ENCODE data around the gene HSBP1L1.

HSBP1L1 gene

DNA sequence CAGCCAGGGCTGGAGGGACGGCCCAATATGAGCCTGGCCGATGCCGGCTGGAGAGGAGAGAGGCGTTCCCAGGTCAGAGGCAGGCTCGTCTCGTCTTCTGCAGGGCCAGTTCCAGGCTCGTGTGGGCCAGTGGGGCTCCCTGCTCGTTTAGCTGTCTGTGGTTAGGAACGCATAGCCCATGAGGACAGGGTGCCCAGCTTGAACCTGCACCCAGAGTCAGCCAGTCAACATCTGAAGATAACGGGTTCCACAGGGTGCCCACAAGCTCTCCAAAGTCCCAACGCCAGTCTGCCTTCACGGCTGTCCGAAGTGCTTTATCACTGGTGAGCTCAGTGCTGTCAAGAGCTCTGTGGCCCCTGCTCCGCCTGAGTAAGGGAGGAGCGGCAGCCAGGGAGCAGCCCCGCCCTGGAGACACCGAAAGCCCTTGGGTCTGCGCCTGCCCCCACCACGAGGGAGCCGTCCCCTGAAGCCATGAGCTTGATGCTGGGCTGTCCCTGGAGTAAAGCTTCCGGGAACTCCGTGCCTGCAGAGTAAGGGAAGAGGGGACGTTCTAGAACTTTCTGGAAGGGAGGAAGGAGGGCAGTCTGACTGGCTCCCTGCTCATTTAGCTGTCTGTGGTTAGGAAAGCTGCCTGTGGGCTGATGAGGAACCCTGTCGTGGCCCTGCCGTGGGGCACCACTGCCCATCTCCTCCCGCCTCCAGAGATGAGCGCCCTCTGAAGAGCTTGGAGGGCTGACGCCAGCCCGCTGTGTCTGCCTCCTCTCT is 2.7 kb upstream of the HSBP1L1 start:
- DNase-seq (ENCODE audit: low spot score), result no peak

DNA sequence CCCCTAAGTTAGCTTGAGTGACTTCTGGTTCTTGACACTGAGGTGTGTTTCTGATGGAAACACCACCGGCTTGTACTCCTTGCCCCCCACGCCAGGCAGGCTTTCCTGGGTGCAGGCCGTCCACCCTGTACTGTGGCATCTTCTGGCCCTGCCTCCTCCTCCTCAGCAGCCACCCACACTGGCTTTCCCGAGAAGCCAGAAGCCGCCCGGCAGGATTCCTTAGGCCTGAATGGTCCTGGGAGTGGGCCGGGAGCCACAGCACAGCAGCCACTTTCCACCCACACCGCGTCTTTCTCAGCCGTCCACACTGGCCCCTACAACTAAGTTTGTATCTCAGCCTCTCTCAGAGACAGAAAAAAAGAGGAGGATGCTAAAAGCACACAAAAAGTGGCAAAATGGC is 2.1 kb upstream of the HSBP1L1 start:
- DNase-seq (ENCODE audit: low spot score), result no peak

DNA sequence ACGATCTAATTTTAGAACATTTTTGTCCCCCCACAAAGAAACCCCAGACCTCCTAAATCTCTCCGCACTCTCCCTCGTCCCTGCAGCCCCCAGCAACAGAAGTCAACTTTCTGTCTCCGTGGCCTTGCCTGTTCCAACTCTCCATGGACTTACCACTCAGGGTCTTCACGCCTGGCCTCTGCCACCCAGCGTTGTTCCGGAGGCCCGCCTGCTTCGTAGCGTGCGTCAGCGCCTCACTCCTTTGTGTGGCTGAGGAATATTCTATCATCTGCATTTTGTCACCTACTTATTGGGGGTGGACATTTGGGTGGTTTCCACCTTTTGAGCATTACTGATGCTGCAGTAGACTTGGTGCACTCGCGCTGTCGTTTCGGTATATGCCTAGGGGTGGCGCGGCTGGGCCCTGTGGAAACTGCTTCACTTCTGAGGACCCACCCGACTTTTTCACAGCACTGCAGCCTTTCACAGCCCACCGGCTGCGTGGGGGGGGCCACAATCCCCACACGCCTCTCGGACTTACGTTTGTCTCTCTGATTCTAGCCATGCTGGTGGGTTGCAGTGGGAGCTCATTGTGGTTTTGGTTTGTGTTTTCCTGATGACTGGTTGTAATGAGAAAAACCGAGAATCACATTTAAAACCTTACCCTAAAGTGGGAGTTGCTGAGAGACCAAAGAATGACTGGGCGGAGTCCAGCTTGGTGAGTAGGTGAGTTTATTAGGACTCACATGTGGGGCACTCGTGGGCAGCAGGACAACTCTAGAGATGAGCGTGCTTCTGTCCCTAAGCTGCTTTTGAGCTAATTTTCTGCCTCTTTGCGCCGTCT is 1.4 kb upstream of the HSBP1L1 start:
- DNase-seq (ENCODE audit: low spot score), result no peak

DNA sequence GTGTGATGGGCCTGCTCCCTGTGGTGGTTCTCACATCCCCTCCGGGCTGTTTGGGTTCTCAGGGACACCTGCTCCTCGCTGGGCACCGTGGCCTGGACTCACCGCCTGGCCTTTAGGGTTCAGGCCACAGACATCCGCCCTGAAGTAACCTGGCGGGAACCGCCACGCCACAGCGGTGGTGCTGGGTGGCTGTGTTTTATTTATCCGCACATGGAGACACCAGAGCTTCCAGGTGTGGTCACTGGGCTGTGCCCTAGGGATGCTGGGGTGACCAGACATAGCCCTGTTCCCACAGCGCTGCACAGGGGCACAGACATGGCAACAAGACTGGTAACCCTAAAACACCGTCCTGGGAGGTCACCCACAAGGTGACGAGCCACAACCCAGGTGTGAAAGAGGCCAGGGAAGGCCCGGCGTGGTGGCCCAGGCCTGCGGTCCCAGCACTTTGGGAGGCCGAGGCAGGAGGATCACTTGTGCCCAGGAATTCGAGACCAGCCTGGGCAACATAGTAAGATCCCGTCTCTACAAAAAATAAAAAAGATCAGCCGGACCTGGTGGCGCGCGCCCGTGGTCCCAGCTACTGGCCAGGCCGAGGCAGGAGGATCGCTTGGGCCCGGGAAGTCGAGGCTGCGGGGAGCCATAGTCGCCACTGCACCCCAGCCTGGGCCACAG is 649 bp upstream of the HSBP1L1 start:
- no peak for DNase-seq (ENCODE audit: low spot score)

DNA sequence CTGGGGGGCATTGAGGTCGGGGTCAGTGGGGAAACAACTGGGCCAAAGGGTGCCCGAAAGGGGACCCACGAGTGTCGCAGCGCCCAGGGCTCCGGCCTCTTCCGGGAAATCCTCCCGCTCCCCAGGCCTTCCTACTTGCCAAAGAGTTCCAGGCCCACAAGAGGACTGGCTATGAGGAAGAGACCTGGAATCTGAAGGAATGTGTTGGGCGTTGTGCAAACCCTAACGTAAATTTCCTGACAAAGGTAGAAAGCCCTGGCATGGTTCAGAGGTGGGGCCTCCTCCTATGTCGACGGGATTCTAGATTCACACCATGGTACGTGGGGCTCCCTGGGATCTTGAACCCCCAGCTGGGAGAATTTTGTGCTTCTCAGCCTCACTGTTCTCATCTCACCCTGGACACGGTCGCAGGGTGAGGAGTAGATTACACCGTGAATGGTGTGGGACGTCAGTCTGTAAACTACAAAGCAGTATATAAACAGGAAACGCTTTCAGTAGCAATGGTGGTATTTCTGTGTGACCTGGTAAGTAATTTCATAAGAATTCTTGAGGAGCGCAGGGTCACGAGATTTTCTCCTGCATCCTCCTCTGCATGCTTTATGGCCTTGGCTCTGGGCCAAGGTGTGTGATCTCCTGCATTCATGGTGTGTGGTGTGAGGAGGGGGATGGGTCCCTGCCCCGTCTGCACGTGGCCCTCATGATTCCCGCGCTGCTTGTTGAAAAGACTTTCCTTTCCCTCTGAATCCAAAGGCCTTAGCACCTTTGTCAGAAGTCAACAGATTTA is 868 bp downstream of the HSBP1L1 start:
- DNase-seq (ENCODE audit: low spot score), result peak; percentile 26

DNA sequence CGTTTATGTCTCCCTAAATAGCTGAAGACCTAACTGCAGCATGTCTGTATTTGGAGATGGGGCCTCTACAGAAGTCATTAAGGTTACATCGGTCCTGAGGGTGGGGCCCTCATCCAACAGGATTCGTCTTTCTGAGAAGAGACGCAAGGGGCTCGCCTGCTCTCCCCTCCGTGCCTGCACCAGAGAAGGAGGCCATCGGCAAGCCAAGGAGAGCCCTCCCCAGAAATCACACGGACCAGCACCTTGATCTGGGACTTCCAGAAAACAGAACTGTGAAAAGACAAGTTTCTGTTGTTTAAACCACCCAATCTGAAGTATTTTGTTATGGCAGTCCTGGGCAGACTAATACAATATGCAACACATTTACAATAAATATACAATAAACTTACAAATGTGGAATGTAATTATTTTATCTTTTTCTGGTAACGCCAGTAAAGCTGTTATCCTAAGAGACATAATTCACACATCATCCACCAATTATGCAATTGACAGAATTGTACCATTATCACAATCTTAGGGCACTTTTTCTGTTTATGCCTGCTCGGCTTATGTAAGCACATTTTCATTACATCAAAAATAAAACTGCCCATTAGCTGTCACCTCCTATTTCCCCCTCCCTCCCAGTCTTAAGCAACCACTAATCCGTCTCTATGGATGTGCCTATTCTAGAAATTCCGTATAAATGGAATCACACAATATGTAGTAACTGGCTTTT is 6.1 kb downstream of the HSBP1L1 start:
- DNase-seq (ENCODE audit: low spot score), result no peak

DNA sequence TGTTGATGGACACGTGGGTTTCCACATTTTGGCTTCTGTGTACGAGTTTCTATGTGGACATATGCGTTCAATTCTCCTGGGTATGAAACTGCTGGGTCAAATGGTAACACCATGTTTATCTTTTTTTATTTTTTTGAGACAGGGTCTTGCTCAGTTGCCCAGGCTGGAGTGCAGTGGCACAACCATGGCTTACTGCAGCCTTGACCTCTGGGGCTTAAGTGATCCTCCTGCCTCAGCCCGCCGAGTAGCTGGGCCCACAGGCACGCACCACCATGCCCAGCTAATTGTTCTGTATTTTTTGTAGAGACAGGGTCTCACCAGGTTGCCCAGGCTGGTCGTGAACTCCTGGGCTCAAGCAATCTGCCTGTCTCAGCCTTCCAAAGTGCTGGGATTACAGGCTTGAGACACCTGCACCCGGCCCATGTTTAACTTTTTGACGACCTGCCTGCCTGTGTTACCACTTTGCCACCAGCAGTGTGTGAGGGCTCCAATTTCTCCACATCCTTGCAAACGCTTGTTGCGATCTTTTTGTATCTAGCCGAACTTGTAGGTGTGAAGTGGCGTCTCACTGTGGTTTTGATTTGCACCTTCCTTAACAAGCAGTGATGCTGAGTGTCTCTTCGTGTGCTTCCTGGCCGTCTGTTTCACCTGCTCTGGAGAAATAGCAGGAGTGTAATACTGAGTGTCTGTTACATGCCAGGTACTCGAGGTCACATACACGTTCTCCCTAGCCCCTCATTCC is 6.9 kb downstream of the HSBP1L1 start:
- no peak for DNase-seq (ENCODE audit: low spot score)

DNA sequence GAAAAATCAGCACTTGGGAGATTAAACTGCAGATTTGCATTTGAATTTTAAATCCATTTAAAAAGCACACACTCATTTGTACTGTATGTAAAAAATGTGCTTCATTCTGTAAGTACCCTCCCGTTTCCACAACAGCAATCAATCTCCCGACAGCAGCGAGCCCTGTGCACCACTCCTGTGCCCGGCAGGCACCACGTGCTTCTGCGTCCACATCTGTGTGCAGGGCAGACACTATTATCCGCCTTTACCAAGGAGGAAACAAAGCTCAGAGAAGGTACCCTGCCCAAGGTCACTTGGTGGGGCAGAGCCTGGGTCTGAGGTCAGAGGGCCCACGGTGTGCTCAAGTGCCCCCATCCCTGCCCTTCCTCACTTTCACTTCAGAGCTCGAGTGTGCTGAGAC is 7.5 kb downstream of the HSBP1L1 start:
- DNase-seq (ENCODE audit: low spot score), result no peak

DNA sequence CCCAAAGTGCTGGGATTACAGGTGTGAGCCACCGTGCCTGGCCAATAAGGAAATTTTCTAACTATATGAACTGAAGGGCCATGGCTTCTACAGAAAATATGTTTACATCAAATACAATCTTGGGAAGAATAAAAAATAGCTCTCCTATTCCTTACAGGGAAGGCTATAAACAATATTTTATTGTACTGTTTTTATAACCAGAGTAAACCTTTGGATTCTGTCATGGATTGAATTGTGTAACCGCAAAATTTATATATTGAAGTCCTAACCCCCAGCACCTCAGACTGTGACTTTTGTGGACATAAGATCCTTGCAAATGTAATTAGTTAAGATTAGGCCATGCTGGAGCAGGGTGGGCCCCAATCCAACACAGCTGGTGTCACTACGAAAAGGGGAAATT is 8.3 kb downstream of the HSBP1L1 start:
- DNase-seq (ENCODE audit: low spot score), result no peak

DNA sequence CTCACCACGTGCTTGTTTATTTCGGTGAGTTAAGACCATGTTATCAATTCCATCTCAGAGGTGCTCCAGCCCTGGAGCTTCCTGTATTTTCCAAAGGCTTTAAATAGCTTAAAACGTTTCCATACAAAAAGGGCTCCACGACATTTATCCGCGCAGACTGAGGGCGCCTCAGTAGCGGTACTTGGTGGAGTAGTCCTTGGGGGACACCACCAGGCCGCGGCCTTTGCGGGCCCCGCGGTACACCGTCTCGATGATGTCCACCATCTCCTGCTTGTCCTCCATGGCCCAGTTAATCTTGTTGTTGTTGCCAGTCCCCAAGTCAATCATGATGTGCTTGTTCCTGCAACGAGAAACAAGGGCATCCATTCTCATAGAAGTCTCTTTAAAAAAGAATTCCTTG is 9.1 kb downstream of the HSBP1L1 start:
- DNase-seq (ENCODE audit: low spot score), result peak; percentile 22

DNA sequence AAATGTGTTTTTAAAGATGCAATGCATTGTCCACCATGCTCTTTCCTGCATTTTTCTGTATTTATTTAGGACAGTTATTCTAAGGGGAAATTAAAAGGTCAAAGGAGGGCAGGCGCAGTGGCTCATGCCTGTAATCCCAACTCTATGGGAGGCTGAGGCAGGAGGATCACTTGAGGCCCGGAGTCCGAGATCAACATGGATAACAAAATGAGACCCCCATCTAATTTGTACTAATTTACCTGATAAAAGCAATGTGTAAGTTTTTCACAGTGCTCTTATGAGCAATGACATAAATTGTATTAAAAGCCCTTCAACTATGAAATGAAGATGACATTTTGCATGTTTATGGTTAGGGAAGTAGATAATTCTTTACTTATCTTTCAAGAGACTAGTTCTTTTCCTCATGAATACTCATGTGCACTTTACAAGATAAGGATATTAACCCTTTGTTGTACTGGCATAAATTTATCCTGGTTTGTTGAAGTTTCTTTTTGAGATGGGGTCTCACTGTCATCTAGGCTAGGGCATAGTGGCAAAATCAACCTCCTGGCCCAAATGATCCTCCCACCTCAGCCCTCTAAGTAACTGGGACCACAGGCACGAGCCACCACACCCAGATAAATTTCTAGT is 9.7 kb downstream of the HSBP1L1 start:
- no peak for DNase-seq (ENCODE audit: low spot score)

DNA sequence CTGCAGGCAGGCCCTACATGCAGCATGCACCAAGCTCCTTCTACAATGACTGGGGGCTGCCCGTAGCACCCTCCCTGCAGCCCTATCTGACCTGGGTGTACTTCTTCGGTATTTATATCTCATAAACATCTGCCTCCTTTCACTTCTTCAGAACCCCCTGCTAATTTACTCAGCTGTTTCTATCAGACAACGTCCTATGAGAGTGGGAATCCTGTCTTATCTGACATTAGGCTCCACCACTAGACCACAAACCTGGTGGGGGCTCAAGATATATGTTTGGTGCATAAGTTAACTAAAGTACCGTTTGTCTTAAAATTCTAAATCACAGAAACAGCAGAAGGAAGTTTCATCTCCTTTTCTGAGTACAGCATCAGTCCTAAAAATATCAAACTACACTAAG is 10.6 kb downstream of the HSBP1L1 start:
- no peak for DNase-seq (ENCODE audit: low spot score)

DNA sequence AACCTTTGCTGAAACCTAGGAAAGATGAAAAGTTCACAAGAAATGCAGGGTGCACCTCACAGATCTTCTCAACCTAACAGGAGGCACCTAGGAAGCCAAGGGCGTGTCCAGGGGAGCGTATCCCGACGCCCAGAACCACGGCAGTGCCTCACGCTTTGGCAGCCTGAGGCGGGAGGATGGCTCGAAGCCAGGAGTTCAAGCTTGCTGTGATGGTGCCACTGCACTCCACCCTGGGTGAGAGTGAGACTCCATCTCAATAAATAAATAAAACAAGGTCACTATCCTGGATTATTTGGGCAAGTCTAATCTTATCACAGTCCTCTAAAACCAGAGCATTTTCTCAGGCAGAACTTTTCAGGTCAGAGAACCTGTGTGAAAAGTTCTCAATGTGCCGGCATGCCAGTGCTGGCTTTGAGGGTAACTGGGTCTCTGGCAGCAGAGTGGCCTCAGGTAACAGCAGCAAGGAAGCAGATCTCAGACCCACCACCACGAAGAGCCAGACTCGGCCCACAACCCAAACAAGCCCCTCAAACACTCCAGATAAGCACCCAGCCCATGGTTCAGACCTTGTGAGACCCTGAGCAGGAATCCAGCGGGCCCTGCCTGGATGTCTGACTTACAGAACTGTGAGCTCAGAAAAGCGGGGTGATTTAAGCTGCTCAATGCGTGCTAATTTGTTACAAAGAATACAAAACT is 11.7 kb downstream of the HSBP1L1 start:
- no peak for DNase-seq (ENCODE audit: low spot score)

DNA sequence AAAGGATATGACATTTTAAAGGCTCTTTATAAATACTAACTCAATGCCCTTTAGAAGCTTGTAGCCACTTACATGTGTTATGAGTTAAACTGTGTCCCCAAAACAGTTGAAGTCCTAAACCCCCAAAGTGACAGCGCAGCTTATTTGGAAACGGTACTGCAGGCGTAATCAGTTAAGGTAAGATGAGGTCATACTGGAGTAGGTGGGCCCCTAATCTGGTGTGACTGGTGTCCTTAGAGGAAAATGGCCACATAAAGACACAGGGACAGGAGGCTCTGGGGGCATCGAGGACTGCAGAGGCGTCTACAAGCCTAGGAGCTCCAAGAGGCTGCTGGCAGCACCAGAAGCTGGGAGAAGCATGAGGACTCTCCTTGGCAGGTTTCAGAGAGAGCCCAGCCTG is 15.4 kb downstream of the HSBP1L1 start:
- DNase-seq (ENCODE audit: low spot score), result no peak

DNA sequence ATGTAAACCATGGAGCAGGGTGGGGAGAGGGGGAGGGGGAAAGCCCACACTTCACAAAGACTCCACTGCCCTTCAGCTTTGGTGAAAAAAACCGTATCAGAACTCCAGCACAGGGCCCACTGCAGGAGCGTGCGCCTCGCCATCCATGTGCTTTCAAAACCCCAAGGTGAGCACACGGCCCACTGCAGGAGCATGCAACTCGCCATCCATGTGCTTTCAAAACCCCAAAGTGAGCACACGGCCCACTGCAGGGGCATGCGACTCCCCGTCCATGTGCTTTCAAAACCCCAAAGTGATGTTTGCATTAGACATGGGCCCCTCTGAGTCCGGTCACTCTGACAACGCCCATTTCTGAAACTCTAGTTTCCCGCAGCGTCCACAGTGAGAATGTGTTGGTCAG is 16.1 kb downstream of the HSBP1L1 start:
- DNase-seq (ENCODE audit: low spot score), result no peak

DNA sequence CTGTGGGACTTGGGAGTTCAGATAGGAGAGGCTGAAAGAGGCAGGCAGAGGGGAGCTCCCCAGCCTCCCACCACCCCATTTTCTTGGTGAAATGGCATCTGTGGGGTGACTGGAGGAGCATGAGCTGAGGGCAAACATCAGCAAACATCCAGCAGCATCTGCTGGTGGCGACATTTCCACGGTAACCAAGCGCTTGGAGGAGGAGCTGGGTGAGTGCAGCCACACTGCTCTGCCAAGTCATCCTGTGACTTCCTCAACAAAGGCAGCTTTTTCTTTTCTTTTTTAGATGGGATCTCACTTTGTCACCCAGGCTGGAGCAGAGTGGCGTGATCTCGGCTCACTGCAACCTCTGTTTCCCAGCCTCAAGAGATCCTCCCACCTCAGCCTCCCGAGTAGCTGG is 18.3 kb downstream of the HSBP1L1 start:
- peak; percentile 86 for DNase-seq (ENCODE audit: low spot score)

DNA sequence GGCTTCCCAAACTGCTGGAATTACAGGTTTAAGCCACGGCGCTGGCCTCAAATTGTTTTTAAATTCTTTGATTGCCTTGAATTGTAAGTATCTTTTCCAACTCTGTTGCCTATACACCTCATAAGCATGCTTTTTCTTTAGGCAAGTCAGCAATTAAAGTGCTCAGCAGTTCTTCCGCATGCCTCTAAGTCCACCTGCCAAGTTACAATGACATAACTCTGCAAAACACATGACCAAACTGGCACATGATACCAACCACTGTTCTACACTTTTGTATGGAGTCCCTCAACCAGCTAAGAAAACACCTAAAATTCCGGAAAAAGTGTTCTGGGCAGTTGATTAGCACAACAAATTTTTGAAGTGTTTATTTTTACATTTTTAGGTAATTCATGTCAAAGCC is 18.8 kb downstream of the HSBP1L1 start:
- no peak for DNase-seq (ENCODE audit: low spot score)

DNA sequence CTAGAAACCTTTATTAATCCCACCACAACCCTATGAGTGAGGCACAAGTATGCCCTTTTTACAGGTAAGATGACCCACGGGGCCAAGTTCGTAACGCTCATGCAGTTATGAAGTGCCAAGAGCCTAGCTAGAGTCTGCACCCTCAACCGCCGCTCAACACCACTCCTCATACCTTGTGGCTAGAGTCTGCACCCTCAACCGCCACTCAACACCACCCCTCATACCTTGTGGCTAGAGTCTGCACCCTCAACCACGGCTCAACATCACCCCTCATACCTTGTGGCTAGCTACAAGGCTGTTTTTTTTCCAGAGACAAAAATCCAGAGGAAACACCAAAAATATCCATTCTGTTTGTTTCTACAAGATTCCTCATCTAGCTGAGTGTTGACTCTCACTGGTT is 19.4 kb downstream of the HSBP1L1 start:
- DNase-seq (ENCODE audit: low spot score), result no peak

DNA sequence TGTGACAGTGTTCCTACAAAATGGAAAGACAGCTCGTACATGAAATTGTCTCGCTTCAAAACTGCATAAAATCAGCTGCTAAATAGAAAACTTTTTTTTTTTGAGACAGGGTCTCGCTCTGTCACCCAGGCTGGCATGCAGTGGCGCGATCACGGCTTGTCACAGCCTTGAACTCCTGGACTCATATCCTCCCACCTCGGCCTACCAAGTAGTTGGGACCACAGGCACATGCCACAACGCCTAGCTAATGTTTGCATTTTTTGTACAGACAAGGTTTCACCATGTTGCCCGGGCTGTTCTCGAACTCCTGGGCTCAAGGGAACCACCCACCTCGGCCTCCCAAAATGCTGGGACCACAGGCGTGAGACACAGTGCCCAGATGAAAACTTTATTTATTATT is 20.7 kb downstream of the HSBP1L1 start:
- DNase-seq (ENCODE audit: low spot score), result no peak

DNA sequence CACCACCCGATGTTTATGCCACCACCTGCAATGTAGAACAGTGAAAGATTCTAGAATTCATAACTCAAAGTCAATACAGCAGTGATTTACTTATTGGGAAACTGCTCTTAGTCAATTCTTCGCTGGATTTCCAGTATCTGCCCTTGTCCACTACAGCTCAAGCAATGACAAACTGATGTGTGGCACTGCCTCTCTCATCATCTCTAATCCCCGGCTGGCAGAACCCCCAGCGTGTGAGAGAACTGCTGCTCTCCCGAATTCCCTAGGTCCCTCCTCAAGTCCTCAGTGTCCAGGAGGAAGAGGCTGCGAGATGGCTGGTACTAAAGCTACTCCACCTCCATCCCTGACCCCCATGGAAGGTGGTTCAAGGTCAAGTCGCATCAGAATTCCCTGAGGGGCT is 22.3 kb downstream of the HSBP1L1 start:
- peak; percentile 31 for DNase-seq (ENCODE audit: low spot score)

Data from pons (tissue), 1 donor.